NOMO-1 (cell line): ENCODE measurements around the gene C1RL.

Experiments used
- DNase-seq, 2 experiments: peaks; one replicate each; lab custom pipeline; 2025; ENCODE audit not compliant: unreplicated experiment in 2 of 2; lab: John Stamatoyannopoulos, UW

C1RL gene, protein sequence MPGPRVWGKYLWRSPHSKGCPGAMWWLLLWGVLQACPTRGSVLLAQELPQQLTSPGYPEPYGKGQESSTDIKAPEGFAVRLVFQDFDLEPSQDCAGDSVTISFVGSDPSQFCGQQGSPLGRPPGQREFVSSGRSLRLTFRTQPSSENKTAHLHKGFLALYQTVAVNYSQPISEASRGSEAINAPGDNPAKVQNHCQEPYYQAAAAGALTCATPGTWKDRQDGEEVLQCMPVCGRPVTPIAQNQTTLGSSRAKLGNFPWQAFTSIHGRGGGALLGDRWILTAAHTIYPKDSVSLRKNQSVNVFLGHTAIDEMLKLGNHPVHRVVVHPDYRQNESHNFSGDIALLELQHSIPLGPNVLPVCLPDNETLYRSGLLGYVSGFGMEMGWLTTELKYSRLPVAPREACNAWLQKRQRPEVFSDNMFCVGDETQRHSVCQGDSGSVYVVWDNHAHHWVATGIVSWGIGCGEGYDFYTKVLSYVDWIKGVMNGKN

GRCh38 chr12:7108796-7109571 is at the start of gene C1RL:
Gene C1RL, minus strand, starts transcription at chr12:7109214. Its CDS starts 34 bp downstream, at chr12:7109180.
- peak; percentile 74 to 75 for DNase-seq

DNA sequence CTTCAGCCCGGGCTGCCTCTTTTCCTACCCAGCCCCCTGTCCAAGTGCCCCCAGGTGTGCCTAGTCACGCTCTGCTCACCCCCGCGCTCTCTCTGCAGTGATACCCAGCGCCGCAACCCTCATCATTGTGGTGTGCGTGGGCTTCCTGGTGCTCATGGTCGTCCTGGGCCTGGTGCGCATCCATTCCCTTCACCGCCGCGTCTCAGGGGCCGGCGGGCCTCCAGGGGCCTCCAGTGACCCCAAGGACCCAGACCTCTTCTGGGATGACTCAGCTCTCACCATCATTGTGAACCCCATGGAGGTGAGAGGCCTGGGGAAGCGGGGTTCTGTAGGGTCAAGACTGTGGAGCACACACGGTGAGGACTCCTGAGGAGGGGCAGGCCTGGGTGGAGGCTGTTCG is 48.4 kb upstream of the C1RL start:
- no peak for DNase-seq

- DNase-seq: no peak
Measured at GRCh38 chr12:7156259-7157197, 47.5 kb upstream of the C1RL start.

DNA sequence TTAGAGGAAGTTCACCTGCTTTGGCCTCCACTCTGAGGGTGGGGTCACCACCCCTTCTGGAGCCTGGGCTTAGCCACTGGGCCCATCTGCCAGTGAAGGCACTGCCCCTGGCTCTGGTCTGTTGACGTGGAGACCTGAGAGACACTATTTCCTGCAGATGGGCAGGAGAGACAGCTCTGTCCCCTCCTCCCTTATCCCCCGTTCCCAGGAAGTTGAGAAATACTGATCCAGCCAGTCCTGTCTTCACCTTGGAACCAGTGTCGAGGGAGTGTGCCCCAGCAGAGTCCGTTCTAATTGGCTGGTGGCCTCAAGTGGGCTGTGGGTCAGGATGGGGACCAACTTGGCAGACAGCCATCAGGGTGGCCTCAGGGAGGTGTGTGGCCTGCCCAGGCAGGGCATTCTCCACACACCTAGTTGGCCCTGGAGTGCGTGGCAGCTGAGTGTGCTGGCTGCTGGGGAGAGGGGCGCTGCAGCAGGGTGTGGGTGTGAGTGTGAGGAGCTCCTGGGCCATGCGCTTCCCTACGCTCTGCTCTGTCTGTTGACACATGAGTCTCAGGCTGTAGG is 46.5 kb upstream of the C1RL start:
- no peak for DNase-seq

GRCh38 chr12:7154901-7155470 is 46.0 kb upstream of the C1RL start:
- no peak for DNase-seq

GRCh38 chr12:7154042-7154441 is 45.0 kb upstream of the C1RL start:
- no peak for DNase-seq

- DNase-seq: no peak
Measured at GRCh38 chr12:7152818-7153217, 43.8 kb upstream of the C1RL start.

DNA sequence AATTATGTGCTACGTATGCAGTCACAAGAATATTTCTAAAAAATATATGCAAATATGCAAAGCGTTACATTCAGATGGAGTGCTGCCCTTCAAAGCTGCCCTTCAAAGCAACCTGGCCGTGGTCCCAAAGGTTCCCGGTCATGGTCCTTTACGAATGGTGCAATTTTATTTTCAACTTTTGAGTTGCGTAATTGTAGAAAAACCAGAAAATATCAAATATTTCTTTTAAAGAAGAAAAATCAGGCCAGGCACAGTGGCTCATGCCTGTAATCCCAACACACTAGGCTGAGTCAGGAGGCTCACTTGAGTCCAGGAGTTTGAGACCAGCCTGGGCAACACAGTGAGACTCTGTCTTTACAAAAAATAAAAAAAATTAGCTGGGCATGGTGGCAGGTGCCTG is 42.5 kb upstream of the C1RL start:
- DNase-seq: no peak

- DNase-seq: no peak
Measured at GRCh38 chr12:7150841-7151240, 41.8 kb upstream of the C1RL start.

DNA sequence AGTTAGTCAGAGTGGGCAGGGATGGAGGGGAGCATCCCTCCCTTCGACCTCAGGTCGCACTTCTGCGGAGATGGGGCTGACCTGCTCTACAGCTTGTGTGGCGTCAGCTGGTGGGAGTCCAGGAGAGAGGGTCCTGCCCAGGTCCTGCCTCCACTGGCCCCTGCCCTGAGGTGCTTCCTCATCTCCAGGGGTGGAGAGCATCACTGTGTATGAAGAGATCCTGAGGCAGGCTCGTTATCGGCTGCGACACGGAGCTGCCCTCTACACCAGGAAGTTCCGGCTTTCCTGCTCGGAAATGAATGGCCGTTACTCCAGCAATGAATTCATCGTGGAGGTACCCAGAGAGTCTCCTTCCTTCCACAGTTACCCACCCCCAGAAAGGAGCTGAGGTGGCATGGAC is 41.3 kb upstream of the C1RL start:
- no peak for DNase-seq

DNA sequence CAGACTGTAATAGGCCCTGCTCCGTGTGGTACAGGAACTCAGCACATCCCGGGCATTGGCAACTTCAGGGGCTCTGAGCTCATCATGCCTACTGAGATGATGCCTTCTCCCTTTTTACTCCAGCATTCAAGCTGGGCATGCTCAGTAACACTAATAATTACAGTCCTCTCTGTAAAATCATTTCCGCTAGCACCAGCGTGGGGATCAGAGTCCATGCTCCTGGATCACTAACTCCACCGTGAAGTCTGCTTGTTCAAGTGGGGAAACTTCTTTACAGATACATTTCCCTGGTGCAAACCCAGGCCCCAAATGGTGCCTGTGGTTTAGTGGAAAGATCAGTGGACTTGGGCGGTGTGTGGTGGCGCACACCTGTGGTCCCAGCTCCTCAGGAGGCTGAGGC is 37.9 kb upstream of the C1RL start:
- no peak for DNase-seq

DNA sequence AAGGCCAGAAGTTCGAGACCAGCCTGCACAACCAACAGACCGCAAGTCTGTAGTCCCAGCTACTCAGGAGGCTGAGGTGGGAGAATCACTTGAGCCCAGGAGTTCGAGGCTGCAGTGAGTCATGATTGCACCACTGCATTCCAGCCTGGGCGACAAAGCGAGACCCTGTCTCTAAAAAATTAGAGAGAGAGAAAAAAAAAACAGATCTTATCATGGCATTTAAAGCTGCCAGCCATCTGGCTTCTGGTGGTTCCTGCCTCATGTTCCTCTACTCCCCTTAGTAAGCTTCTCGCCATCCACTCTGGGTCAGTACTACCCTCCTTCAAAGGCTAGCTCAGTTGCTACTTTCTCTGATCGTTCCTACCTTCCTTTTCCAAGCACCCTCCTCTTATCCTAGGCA is 37.2 kb upstream of the C1RL start:
- DNase-seq: no peak

DNA sequence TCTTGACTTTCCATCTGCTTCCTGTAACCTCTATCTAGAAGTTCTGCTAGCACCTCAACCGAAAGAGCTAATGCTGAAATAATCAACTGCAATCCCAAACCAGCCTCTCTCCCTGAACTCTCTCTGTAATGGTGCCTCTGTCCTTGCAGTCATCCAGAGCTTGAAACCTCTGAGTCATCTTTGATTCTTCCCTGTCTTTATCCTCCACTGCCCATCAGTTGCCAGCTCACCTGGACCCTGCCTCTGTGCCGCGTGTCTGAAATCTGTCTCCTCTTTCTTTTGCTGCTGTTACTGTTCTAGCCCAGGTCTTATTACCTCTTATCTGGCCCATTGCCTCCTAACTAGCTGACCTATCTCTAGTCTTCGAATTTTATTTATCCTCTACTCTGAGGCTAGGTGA is 36.7 kb upstream of the C1RL start:
- no peak for DNase-seq

- DNase-seq: peak; percentile 21 to 40
Measured at GRCh38 chr12:7144414-7145120, 35.6 kb upstream of the C1RL start.

DNA sequence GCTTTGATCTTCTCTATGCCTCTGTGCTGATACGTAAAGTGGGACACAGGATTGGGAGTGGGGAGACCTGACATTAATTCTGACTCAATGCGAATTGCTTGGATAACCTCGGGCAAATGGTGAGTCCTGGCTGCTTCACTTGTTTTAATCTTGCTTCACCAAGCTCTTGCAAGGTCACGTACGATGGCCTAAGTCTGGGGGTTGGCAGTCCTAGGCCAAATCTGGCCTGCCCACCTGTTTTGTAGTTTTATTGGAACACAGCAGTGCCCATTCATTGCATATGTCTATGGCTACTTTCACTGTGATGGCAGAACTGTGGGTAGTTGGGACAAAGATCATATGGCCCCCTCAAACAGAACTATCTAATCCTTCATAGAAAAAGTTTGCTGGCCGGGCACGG is 34.5 kb upstream of the C1RL start:
- DNase-seq: no peak

GRCh38 chr12:7142809-7143465 is 33.9 kb upstream of the C1RL start:
- no peak for DNase-seq

GRCh38 chr12:7142056-7142644 is 33.1 kb upstream of the C1RL start:
- peak; percentile 25 to 36 for DNase-seq

DNA sequence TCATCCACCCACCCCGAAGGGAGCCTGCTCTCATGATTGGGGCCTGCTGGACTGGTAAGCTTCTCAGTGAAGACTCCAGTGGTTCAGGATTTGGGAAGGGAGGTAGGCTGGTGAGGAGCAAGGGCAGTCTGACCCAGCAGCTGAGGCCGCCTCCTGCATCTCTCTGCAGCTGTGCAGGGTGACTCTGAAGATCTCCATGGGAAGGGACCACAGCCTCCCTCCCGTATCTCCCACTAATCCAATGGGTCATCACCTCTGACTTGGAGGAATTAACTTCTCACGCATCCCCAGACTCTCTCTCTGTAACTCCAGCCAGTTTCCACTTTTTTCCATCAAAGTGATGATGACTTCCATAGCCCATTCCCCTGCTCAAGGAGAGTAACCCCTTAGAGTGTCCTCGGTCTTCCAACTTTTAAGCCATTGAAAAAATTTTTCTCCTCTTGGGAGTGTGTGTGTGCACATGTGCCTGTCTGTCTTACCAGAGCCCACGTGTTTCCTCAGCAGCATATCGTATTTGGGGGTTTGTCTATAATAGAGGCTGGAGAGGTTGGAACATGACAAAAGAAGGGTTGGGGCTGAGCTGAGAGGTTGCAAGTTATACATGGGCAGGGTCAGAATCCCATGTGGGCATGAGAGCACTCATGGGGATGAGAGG is 32.5 kb upstream of the C1RL start:
- no peak for DNase-seq
